Activated CD4-positive, CD25-positive, alpha-beta regulatory T cell treated with anti-CD3 and anti-CD28 coated beads, Interleukin-2, amount 50 U/mL, for 16 hours (primary cell): ENCODE results near the gene UBA52.
"Not testable (repeated sequence)": the region's sequence is repeated elsewhere in the genome, so short reads cannot be mapped to it uniquely, and the experiment has no call there.

Experiments
- DNase-seq: peaks from one replicate; pipeline ENCODE4 v3.0.0-alpha.2; 2020; ENCODE audit warnings: low read depth, low spot score

The UBA52 gene

GRCh38 chr19:18592732-18593131 lies 21.1 kb downstream of the UBA52 start:
- not testable (repeated sequence) for DNase-seq

- DNase-seq = no peak
Measured at GRCh38 chr19:18593367-18594095, 21.9 kb downstream of the UBA52 start.

DNA sequence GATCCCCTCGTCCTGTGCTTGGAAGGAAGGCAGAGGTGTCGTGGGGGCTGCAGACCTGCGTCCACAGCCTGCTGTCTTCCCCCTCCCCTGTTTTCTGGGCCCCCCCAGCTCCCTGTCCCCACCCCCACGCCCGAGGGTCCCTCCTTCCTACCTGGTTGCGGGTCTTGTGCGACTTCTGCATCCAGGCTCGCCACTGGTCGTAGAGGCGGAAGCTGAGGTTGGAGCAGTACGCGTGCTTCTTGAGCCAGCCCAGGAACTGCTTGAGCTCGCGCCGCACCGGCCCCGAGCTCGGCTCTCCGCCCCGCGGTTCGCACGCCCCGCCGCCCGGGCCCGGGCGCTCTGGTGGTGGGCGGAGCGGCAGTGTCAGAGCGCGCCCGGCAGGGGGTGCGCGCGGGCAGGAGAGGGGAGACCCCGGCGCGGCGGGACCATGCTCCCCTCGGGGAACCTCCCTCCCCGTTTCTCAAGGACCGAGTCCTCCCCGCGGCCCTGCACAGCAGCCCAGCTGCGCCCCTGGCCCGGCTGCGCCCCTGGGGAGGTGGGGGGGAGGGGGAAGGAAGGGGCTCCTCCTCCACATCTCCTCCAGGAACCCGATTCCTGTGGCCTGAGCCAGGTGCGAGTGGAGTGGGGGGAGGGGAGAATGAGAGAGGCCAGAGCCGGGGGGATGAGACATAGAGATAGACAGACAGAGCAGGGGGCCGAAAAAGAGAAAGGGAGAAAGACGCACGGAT lies 22.6 kb downstream of the UBA52 start:
- peak; percentile 40 for DNase-seq

DNA sequence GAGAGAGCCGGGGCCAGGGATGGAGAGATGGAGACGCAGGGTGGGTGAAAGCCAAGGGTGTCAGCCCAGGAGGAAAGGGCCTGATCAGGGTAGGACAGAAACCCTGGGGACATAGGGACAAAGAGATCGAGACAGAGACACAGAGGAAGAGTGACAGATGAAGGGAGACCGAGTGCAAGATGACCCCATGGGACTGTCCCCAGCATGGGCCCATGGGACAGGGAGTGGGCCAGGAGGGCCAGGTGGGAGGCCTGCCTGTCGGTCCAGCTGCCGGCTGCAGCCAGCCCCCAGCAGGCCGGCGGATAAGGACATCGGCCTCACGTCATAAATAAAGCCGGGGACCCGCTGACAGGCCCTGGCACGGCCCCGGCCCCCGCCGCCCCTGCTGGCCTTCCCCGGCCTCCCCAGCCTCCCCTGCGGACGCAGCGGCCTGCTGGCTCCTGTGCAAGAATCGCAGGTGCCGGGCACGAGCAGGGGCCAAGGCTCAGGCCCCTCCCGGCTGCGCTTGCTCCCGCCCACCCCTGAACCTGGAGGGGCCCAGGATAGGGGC lies 23.2 kb downstream of the UBA52 start:
- no peak for DNase-seq

- no peak for DNase-seq
Measured at GRCh38 chr19:18595475-18595874, 23.8 kb downstream of the UBA52 start.

GRCh38 chr19:18596752-18597157 lies 25.1 kb downstream of the UBA52 start:
- DNase-seq = no peak

- no peak for DNase-seq
Measured at GRCh38 chr19:18597809-18598660, 26.4 kb downstream of the UBA52 start.

- no peak for DNase-seq
Measured at GRCh38 chr19:18599485-18599884, 27.8 kb downstream of the UBA52 start.

DNA sequence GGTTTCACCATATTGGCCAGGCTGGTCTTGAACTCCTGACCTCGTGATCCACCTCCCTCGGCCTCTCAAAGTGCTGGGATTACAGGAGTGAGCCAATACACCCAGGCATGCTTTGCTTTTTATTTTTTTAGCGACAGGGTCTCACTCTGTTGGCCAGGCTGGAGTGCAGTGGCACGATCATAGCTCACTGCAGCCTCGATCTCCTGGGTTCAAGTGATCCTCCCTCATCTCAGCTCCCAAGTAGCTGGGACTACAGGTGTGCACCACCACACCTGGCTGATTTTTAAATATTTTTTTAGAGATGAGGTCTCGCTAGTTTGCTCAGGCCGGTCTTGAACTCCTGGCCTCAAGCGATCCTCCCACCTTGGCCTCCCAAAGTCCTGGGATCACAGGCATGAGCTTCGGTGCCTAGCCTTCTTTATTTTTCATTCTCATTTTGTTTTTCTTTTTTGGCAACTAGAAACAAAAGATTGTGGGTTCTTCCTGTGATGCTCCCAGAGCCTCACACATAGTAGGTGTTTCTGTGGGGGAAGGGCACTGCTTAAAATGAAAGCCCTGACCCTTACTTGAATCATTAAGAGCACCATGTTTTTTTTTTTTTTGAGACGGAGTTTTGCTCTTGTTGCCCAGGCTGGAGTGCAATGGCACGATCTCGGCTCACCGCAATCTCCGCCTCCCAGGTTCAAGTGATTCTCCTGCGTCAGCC lies 29.2 kb downstream of the UBA52 start:
- DNase-seq = not testable (repeated sequence)

GRCh38 chr19:18601875-18602274 lies 30.2 kb downstream of the UBA52 start:
- DNase-seq = no peak

DNA sequence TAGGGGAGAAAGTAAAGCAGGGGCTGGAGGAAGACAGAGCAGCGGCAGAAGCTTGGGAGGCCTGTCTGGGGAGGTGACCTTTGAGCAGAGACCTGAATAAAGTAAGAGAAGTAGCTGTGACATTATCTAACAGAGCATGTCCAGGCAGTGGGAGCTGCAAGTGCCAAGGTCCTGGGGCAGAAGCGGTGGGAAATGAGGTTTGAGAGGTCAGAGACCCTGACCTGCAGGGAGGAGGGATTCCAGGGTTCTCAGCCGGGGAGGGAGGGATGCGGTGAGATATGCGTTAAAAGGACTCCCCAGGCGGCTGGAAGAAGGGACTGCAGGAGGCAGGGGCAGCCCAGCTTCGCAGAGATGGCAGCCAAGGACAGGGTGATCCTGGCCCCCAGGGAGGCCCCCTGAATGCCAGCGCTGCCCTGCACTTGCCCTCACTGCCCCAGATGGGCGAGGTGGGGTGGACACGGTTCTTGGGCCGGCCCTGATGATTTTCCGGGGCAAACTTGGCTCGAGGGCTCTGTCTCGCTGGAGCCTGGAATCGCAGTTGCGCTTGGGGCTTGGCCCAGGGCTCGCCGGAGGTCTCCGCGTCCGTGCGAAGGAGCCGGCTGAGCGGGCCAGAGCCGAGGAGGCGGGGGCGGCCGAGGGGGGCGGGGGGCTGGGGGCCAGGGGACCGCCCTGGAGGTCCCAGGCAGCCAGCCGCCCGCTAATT lies 31.7 kb downstream of the UBA52 start:
- DNase-seq = no peak

GRCh38 chr19:18603958-18604819 lies 32.5 kb downstream of the UBA52 start:
- no peak for DNase-seq

DNA sequence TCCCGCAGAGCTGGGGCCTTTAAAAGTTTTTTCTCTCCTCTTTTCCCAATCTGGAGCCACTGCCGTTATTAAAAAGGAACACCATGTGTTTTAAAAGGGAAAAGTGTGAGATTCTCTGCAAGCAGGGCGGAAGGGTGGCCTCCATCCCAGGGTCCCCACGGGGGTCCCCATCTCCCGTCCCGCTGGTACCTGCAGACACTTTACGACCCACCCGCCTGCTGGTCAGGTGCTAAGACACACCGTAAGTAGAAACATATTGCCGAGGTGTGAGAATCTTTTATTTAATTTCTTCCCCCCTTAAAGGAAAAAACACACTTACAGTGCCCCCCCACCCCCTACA lies 33.1 kb downstream of the UBA52 start:
- no peak for DNase-seq

DNA sequence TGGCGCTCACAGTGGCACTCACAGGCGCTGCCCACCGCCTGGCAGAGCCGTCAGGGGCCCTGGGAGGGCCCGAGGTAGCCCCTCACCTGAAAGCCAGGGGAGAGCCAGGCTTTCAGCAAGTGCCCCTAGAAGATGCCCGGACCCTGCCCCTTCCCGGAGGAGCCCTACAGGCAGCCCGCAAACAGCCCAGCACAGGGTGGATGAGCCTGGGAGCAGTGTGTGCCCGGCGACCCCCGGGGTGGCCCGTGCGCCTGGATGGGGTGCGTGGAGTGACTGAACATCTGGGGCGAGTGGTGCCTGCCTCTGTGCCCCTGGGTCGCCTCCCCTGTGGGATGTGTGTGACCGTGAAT lies 33.5 kb downstream of the UBA52 start:
- DNase-seq = no peak

DNA sequence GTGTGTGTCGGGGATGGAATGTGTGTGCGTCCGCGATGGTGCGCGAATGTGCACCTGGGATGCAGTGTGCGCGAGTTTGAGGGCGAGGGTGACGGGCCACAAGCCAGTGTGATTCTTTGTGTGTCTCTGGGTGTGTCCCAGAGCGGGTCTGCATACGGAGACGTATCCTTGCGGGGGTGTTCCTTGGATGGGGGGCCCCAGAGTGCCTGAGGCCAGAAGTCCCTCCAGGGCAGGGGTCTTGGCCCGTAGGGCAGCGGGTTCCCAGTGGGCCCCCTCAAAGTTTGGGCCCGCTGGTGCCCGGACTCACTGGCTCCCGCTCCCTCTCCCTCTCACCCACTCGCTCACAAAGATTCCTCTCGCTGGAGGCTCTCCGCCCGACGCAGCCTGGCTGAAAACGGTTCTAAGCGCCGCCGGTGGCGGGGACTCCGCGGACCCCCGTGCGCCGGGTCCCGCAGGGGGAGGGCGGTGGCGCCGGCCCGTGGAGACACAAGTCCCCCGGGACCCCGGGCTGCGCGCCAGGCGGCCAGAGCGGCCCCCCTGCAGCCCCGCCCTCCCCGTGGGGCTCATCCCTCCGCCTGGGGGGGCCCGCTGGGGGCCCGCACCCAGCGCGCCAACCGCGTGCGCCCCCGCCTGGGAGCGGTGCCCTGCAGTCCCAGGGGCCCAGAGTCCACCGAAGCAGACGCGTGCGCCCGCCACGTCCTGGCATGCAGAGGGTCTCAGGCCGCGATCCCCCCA lies 34.1 kb downstream of the UBA52 start:
- DNase-seq = no peak

- no peak for DNase-seq
Measured at GRCh38 chr19:18606281-18607225, 34.9 kb downstream of the UBA52 start, which contains the start of gene CRLF1. Gene CRLF1, minus strand, starts transcription at chr19:18606799. Its CDS starts 143 bp downstream, at chr19:18606656.

DNA sequence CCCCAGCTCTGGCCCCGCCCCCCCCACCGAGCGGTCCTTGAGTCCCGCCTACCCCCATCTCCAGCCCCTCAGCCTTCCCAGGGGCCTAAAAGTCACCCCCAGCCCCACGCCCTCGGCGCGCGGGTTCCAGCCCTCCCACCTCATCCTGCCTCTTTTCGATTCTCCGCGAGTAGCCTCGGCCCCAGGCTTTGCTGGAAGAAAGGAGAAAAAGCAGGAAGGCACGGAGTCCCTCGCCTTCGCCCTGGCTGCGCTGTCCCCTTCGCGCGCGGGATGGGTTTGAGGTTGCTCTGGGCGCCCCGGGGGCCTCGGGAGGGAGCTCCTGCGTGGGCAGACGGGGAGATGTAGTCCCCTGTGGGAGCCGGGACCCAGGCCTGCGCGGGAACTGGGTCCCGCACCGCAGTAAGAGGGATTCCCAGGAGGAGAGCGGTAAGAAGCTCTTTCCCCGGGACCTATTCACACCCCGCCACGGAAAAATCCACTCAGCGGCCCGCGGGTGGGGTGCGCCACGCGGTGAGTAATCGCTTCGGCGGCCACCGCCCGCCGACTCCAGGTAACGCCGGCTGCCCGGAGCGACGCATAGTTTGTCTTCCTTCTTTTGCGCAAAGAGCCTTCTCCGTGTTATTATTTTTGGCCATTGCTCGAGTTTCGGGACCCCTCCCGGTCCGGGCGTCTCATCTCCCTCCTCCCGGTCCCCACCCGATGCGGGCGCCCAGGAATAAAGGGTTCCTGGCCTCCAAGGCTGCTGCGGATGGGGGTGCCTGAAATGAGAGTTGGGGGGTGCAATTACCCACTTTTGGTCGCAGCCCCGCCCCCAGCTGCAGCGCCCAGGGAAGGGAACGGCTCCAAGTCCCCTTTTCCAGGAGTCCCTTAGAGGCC lies 35.8 kb downstream of the UBA52 start:
- no peak for DNase-seq
